MM.1S (cell line): ENCODE results near the gene PLA2G2E.

Experiments
- DNase-seq: peaks from one replicate; pipeline ENCODE4 v3.0.0-alpha.2; 2015
- H2AFZ ChIP-seq: fragments of 300-600 bp; sonication (generic); 2 replicates; pipeline ENCODE4 v1.6.0; 2016; ENCODE audit warnings: antibody characterized with exemption, low read length
- H3F3A ChIP-seq: fragments of 300-600 bp; sonication (generic); 2 replicates; pipeline ENCODE4 v1.6.1; 2016; ENCODE audit warnings: mild to moderate bottlenecking, antibody characterized with exemption, low read length, moderate library complexity, mixed read lengths; ENCODE audit not compliant: insufficient read depth
- H3K27ac ChIP-seq: fragments of 300-600 bp; sonication (generic); 2 replicates; pipeline ENCODE4 v1.5.1; 2016; ENCODE audit warnings: mild to moderate bottlenecking, low read length
- H3K27me3 ChIP-seq: fragments of 300-600 bp; sonication (generic); replicated peaks from 2 replicates; pipeline ENCODE4 v1.6.0; 2016; ENCODE audit warnings: low read length; ENCODE audit not compliant: insufficient read depth
- H3K36me3 ChIP-seq: fragments of 300-600 bp; sonication (generic); replicated peaks from 2 replicates; pipeline ENCODE4 v1.6.1; 2016; ENCODE audit warnings: mild to moderate bottlenecking, low read length, mixed read lengths; ENCODE audit not compliant: insufficient read depth
- H3K4me1 ChIP-seq: fragments of 300-600 bp; sonication (generic); 2 replicates; pipeline ENCODE4 v1.6.1; 2016; ENCODE audit warnings: low read length, mixed read lengths
- H3K4me2 ChIP-seq: fragments of 300-600 bp; sonication (generic); 2 replicates; pipeline ENCODE4 v1.6.0; 2016; ENCODE audit warnings: low read depth, low read length
- H3K4me3 ChIP-seq: fragments of 300-600 bp; sonication (generic); 2 replicates; pipeline ENCODE4 v1.5.1; 2016; ENCODE audit warnings: low read length, mixed read lengths
- H3K79me2 ChIP-seq: fragments of 300-600 bp; sonication (generic); 2 replicates; pipeline ENCODE4 v1.6.1; 2016; ENCODE audit warnings: mixed run types, low read length, mixed read lengths
- H3K9ac ChIP-seq: fragments of 300-600 bp; sonication (generic); 2 replicates; pipeline ENCODE4 v1.6.1; 2016; ENCODE audit warnings: low read length, mixed read lengths
- H3K9me2 ChIP-seq: fragments of 300-600 bp; sonication (generic); replicated peaks from 2 replicates; pipeline ENCODE4 v1.6.1; 2016; ENCODE audit warnings: mild to moderate bottlenecking, low read length, mixed read lengths; ENCODE audit not compliant: insufficient read depth
- H3K9me3 ChIP-seq: fragments of 300-600 bp; sonication (generic); replicated peaks from 2 replicates; pipeline ENCODE4 v1.6.1; 2016; ENCODE audit warnings: mild to moderate bottlenecking, low read length, mixed read lengths; ENCODE audit not compliant: insufficient read depth
- H4K20me1 ChIP-seq: fragments of 300-600 bp; sonication (generic); 2 replicates; pipeline ENCODE4 v1.6.1; 2016; ENCODE audit warnings: mild to moderate bottlenecking, low read length, moderate library complexity, mixed read lengths; ENCODE audit not compliant: insufficient read depth
- CTCF ChIP-seq: fragments of 300-600 bp; sonication (generic); IDR thresholded peaks from 2 replicates; pipeline ENCODE4 v1.5.1; 2016; ENCODE audit warnings: antibody characterized with exemption, low read length, mixed read lengths
- EZH2 ChIP-seq: fragments of 300-600 bp; sonication (generic); optimal IDR thresholded peaks from 2 replicates; pipeline ENCODE3; 2017; ENCODE audit warnings: low read depth, mild to moderate bottlenecking, antibody characterized with exemption, low read length, mixed read lengths
- EZH2phosphoT487 ChIP-seq: fragments of 300-600 bp; sonication (generic); IDR thresholded peaks from 2 replicates; pipeline ENCODE4 v1.6.1; 2018; ENCODE audit warnings: antibody characterized with exemption, low read length

PLA2G2E gene

GRCh38 chr1:19877181-19877750 lies 46.2 kb downstream of the PLA2G2E start:
- no peak overlapping the region for H3K9ac ChIP-seq
- H3K79me2 ChIP-seq, result no peaks in the 10 kb centered on the region
- no peaks in the 10 kb centered on the region for H3K36me3 ChIP-seq
- H3K9me2 ChIP-seq, result no peaks in the 10 kb centered on the region
- no peak overlapping the region for H3K4me3 ChIP-seq
- H3K9me3 ChIP-seq, result no peaks in the 10 kb centered on the region
- no peak overlapping the region for H2AFZ ChIP-seq
- DNase-seq, result no peak
- TF ChIP-seq CTCF, result no peak
- TF ChIP-seq EZH2phosphoT487, result no peak
- no peak for TF ChIP-seq EZH2
- H3K4me2 ChIP-seq, result no peak overlapping the region
- H3F3A ChIP-seq, result no peaks in the 10 kb centered on the region
- H3K27ac ChIP-seq, result no peak overlapping the region
- H4K20me1 ChIP-seq, result no peaks in the 10 kb centered on the region
- H3K4me1 ChIP-seq, result no peaks in the 10 kb centered on the region
- peaks cover 47% of the 10 kb centered on the region for H3K27me3 ChIP-seq

GRCh38 chr1:19872190-19872589 lies 51.2 kb downstream of the PLA2G2E start:
- no peaks in the 10 kb centered on the region for H3F3A ChIP-seq
- H3K9me2 ChIP-seq, result no peaks in the 10 kb centered on the region
- H3K27ac ChIP-seq, result no peak overlapping the region
- H2AFZ ChIP-seq, result no peak overlapping the region
- H3K9ac ChIP-seq, result no peak overlapping the region
- TF ChIP-seq EZH2phosphoT487, result no peak
- peak; percentile 20 for TF ChIP-seq CTCF
- TF ChIP-seq EZH2, result no peak
- H3K79me2 ChIP-seq, result no peaks in the 10 kb centered on the region
- peak; percentile 20 for DNase-seq
- H3K9me3 ChIP-seq, result no peaks in the 10 kb centered on the region
- H3K36me3 ChIP-seq, result no peaks in the 10 kb centered on the region
- peaks cover 8% of the 10 kb centered on the region for H3K27me3 ChIP-seq
- no peak overlapping the region for H3K4me2 ChIP-seq
- H4K20me1 ChIP-seq, result no peaks in the 10 kb centered on the region
- no peaks in the 10 kb centered on the region for H3K4me1 ChIP-seq
- no peak overlapping the region for H3K4me3 ChIP-seq
